Measurements from ENCODE around the gene ZDHHC14.

Gene ZDHHC14

DNA sequence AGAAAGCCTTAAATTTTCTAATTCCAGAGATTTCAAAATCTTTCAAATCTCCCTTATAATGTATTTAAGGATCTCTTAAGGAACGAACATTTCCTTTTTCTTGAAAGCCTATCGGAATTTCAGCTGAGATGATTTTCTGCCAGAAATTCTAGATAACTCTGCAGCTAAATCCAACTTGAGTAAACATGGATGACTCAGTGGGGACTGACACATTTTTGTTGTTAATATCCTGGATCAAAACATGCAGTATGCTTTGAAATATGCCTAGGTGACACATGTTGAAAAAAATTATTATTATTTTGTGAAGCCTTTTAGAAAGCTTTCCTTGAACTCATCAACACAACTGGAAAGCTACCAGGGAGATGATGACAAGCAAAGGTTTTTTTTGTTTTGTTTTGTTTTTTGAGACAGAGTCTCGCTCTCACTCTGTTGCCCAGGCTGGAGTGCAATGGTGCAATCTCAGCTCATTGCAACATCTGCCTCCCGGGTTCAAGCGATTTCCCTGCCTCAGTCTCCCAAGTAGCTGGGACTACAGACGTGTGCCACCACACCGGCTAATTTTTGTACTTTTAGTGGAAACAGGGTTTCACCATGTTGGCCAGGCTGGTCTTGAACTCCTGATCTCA, 302.0 kb downstream of the ZDHHC14 start:
- ChIA-PET POLR2A (ENCODE audit: low non-redundant PET) (no interaction called here), CTCF (interaction anchor here (0.8 kb wide), 1 partner anchor 368 kb away, joined by 5 read pairs; no protein-coding TSS in a partner anchor)
- no peak overlapping the region for H3K27ac ChIP-seq
- DNase-seq (ENCODE audit: low spot score) = peak; percentile 65
- TF ChIP-seq, protein P1, sequence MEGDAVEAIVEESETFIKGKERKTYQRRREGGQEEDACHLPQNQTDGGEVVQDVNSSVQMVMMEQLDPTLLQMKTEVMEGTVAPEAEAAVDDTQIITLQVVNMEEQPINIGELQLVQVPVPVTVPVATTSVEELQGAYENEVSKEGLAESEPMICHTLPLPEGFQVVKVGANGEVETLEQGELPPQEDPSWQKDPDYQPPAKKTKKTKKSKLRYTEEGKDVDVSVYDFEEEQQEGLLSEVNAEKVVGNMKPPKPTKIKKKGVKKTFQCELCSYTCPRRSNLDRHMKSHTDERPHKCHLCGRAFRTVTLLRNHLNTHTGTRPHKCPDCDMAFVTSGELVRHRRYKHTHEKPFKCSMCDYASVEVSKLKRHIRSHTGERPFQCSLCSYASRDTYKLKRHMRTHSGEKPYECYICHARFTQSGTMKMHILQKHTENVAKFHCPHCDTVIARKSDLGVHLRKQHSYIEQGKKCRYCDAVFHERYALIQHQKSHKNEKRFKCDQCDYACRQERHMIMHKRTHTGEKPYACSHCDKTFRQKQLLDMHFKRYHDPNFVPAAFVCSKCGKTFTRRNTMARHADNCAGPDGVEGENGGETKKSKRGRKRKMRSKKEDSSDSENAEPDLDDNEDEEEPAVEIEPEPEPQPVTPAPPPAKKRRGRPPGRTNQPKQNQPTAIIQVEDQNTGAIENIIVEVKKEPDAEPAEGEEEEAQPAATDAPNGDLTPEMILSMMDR (conservative IDR thresholded peaks at IDR 0.05; ENCODE audit: low read depth) = no peak

DNA sequence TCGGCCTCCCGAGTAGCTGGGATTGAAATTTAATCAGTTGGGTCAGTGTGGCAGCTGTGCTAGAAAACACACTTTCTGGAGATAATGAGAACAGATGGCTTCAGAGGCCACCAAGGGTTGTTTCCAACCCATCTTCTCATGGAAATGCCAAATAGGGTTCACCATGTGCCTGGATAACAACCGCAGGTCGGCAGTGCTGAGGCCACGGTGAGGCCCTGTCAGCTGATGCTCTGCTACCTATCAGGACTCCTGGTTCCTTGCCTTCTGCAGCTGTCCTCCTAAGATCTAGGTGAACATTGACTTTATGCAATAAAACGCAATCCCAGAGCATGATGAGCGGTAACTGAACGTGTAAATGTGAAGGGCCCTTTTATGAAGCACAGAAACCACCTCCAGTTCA, 302.7 kb downstream of the ZDHHC14 start:
- DNase-seq (ENCODE audit: low spot score) = no peak
- CTCF ChIA-PET = no interaction called here
- TF ChIP-seq, protein P1 (conservative IDR thresholded peaks at IDR 0.05; ENCODE audit: low read depth) = no peak
- no peak overlapping the region for H3K27ac ChIP-seq
- POLR2A ChIA-PET (ENCODE audit: low non-redundant PET) = no interaction called here

DNA sequence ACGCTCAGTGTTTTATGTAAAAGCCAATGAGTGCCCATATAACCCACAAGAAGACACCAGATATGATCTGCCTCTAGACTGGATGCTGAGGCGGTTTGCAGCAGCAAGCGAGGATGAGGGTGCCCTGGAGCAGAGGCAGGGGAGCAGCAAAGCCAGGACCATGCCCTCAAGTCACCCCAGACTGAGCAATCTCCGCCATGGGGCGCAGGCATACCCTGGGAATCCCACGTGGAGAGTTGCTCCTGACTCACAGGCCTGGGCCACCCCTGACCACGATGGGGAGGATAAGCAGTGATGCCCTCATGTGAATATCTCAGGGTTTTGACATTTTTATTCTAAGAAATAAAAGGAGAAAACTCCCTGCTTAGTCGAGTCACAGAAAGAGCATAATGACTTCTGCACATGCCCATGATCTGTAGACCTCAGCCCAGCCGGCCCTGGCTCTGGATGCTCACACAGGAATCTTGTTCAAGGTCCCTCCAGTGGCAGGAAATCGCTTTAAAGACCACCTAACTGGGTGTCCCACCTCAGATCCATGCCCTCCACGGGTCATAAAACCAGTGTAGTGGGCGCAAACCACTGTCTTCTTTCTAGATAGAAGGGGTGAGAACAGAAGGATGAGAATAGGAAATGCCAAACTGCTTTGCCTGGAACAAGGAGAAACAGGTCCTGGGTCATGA, 303.8 kb downstream of the ZDHHC14 start:
- no peak overlapping the region for H3K27ac ChIP-seq
- CTCF ChIA-PET = no interaction called here
- DNase-seq (ENCODE audit: low spot score) = no peak
- POLR2A ChIA-PET (ENCODE audit: low non-redundant PET) = no interaction called here
- TF ChIP-seq, protein P1 (conservative IDR thresholded peaks at IDR 0.05; ENCODE audit: low read depth) = no peak

DNA sequence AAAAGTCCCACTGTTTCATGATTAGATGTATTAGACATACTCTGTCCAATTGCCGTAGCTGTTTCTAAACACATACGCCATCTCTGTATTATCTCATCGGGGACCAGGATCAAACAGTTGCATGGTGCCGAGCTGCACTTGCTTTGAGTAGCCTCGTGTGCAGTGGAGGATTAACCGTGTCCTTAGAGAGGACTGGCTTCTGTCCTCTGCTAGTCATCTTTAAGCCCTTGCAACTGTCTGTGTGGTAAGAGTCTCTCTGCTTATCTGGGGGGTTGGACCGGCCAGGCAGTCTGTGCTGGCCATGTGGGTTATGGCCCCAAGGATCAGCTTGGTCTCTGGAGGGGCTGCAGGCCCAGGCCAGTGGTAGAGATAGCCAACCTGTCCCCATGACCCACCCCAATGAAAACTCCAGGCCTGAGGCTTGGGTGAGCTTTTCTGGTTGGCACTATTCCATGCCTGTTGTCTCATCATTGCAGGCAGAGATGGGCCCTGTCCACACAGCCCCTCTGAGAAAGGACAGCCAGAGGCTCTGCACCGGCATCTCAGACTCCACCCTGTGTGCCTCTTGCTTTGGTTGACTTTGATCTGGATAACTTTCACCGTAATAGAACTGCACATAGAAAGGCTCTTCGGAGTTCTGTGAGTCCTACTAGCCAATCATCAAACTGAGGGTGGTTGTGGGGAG, 304.7 kb downstream of the ZDHHC14 start:
- CTCF ChIA-PET = interaction anchor here (0.7 kb wide), 1 partner anchor 118 kb away, joined by 5 read pairs; no protein-coding TSS in a partner anchor
- POLR2A ChIA-PET (ENCODE audit: low non-redundant PET) = no interaction called here
- DNase-seq (ENCODE audit: low spot score) = no peak
- no peak overlapping the region for H3K27ac ChIP-seq
- TF ChIP-seq, protein P1 (conservative IDR thresholded peaks at IDR 0.05; ENCODE audit: low read depth) = no peak

DNA sequence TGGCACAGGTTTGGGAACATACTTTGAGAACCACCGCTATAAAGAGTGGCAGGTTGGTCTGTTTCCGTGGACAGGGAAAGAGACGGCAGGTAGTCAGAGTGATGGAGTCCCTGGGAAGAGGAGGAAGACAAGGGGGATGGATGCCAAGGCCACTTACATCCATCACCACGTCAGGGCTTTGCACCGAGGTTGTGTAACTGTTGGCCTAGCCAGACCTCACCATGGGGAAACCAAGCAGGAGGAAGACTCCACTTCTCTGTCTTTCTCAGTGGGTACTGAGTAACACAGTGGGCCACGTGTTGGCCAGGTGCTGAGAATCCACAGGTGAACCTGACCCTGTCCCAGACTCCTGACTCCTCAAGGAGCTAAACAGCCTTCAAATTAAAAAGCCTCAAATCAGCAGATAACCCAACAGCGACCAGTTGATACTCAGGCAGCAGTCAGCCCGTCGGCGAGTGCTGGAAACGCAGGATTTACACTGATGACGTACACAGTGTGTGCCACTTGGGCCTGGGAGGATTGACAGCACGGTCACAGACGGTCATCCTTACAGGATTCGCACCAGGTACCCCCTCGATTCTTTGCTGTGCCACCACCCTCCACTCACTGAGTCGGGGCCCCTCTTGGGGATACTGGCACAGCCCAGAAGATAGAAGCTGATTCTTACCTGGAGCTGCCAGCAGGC, 307.4 kb downstream of the ZDHHC14 start:
- CTCF ChIA-PET = interaction anchor here (0.6 to 0.9 kb wide), 3 partner anchors 8 to 414 kb away, joined by 3 to 5 read pairs (median 4); no protein-coding TSS in a partner anchor
- DNase-seq (ENCODE audit: low spot score) = no peak
- H3K27ac ChIP-seq = no peak overlapping the region
- POLR2A ChIA-PET (ENCODE audit: low non-redundant PET) = no interaction called here
- TF ChIP-seq, protein P1 (conservative IDR thresholded peaks at IDR 0.05; ENCODE audit: low read depth) = no peak

DNA sequence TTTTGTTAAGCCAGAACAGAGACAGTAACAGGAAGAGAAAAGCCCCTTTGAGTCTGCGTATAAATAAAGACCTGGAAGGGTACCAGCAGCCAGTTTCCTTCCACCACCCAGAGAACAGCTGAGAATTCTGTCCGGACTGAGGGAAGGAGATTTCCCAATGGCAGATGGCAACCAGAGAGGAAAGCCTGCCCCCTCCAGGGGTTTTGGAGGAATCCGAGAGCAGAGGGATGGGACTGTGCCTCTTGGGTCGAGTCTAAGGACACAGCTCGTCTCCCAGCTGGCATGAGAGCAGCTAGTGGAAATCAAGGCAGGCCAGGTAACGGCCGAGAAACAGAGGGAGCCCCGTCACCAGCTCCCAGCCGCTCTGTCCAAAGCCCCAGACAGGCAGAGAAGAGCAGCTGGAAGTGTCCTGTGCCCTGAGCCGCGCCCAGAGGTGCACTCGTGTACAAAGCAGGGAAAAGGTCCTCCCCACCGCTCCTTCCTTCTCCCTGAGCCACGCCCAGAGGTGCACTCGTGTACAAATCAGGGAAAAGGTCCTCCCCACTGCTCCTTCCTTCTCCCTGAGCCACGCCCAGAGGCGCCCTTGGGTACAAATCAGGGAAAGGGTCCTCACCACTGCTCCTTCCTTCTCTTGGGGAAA, 308.1 kb downstream of the ZDHHC14 start:
- CTCF ChIA-PET = interaction anchor here (0.6 to 0.9 kb wide), 3 partner anchors 8 to 415 kb away, joined by 3 to 5 read pairs (median 4); no protein-coding TSS in a partner anchor
- H3K27ac ChIP-seq = no peak overlapping the region
- TF ChIP-seq, protein P1 (conservative IDR thresholded peaks at IDR 0.05; ENCODE audit: low read depth) = no peak
- DNase-seq (ENCODE audit: low spot score) = no peak
- POLR2A ChIA-PET (ENCODE audit: low non-redundant PET) = no interaction called here

All from RWPE1 (cell line).